ENCODE measurements around the gene LTF. TPM values are rescaled to one million over a fixed set of nuclear protein-coding genes. Genes with fewer than 3 reads are reported as not detected.
"Not testable (repeated sequence)": the region's sequence is repeated elsewhere in the genome, so short reads cannot be mapped to it uniquely, and the experiment has no call there.

Gene LTF
- total RNA-seq, 1 donor from 2014 or later, result under 0.01 TPM

- no peaks in the 10 kb centered on the region for H3K27me3 ChIP-seq (ENCODE audit: control insufficient read depth, insufficient read depth, low read length)
- FAIRE-seq (no peak), DNase-seq (ENCODE audit: low read depth) (no peak)
- no peak for TF ChIP-seq CTCF (IDR thresholded peaks at IDR 0.05; ENCODE audit: insufficient read depth, low read length, severe bottlenecking)
- H3K36me3 ChIP-seq (ENCODE audit: control insufficient read depth, insufficient read depth, low read length), result no peaks in the 10 kb centered on the region
- H3K4me3 ChIP-seq (ENCODE audit: low read depth, low read length), result no peak overlapping the region
Measured at GRCh38 chr3:46429250-46429649, 35.5 kb downstream of the LTF start.

- H3K4me3 ChIP-seq (ENCODE audit: low read depth, low read length), result no peak overlapping the region
- FAIRE-seq, result peak; percentile 66
- H3K36me3 ChIP-seq (ENCODE audit: control insufficient read depth, insufficient read depth, low read length), result no peaks in the 10 kb centered on the region
- no peak for TF ChIP-seq CTCF (IDR thresholded peaks at IDR 0.05; ENCODE audit: insufficient read depth, low read length, severe bottlenecking)
- no peaks in the 10 kb centered on the region for H3K27me3 ChIP-seq (ENCODE audit: control insufficient read depth, insufficient read depth, low read length)
- DNase-seq (ENCODE audit: low read depth), result no peak
Measured at GRCh38 chr3:46427916-46428833, 36.5 kb downstream of the LTF start.

DNA sequence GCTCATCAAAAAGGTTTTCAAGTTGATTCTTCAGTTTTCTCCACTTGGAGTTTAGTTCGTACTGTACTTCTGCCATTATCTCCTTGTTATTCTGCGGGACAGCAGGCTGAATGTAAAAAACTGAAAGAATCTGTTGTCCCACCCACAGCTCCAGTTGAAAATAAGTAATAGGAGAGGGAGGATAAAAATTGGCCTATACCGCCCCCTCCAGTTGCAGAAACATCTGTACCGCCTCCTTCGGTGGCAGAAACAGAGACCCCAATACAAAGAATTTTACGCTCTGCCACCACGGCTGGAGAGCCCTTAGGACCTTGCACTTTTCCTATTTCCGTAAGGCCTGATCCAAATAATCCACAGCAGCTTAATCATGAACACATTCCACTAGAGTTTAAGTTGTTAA is 37.3 kb downstream of the LTF start:
- DNase-seq (ENCODE audit: low read depth); FAIRE-seq; H3K4me3 ChIP-seq (ENCODE audit: low read depth, low read length); H3K27me3 ChIP-seq (ENCODE audit: control insufficient read depth, insufficient read depth, low read length); H3K36me3 ChIP-seq (ENCODE audit: control insufficient read depth, insufficient read depth, low read length): not testable (repeated sequence)

DNA sequence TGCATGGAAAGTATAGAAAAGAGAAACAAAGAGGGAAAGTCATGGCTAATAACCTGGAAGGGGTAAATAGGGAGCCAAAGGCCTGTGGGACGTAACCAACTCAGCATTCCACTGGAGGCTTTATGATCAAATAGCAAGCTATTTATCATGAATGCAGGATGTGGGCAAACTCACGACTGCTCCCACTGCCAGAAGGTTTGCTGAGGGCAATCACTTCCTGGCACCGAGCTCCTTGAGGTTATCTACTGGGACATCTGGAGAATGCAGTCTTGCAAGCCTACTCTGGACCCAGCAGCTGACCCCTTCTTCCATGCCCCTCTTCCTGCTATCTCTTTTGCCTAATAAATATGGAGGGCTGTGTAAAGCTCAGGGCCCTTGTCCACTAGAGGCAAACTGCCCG is 38.2 kb downstream of the LTF start:
- not testable (repeated sequence) for H3K4me3 ChIP-seq (ENCODE audit: low read depth, low read length); H3K27me3 ChIP-seq (ENCODE audit: control insufficient read depth, insufficient read depth, low read length); DNase-seq (ENCODE audit: low read depth); H3K36me3 ChIP-seq (ENCODE audit: control insufficient read depth, insufficient read depth, low read length); FAIRE-seq

DNA sequence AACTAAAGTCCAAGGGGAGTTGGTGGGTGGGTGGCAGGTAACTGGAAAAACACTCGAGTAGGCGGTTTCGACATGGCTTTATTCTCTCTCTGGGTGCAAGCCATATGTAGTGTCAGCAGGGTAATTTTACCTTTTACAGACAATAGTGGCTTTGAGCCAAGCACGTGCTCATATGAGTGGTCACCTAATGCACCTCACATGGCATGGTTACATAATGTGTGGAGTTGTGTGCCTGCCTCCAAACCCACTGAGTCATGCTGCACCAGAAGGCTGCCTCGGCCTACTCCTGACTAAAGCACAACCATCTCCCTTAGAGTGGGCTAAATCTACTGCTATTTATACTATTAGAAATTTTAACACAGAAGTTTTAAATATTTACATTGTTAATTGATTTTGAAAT is 41.1 kb downstream of the LTF start:
- Histone ChIP-seq H3K36me3 (ENCODE audit: control insufficient read depth, insufficient read depth, low read length) (no peaks in the 10 kb centered on the region), H3K4me3 (ENCODE audit: low read depth, low read length) (no peak overlapping the region), H3K27me3 (ENCODE audit: control insufficient read depth, insufficient read depth, low read length) (no peaks in the 10 kb centered on the region)
- FAIRE-seq (no peak), DNase-seq (ENCODE audit: low read depth) (peak; percentile 87)
- TF ChIP-seq CTCF (IDR thresholded peaks at IDR 0.05; ENCODE audit: insufficient read depth, low read length, severe bottlenecking), result no peak

- Histone ChIP-seq H3K4me3 (ENCODE audit: low read depth, low read length) (no peak overlapping the region), H3K36me3 (ENCODE audit: control insufficient read depth, insufficient read depth, low read length) (no peaks in the 10 kb centered on the region), H3K27me3 (ENCODE audit: control insufficient read depth, insufficient read depth, low read length) (no peaks in the 10 kb centered on the region)
- DNase-seq (ENCODE audit: low read depth) (peak; percentile 76), FAIRE-seq (peak; percentile 93)
- TF ChIP-seq CTCF (IDR thresholded peaks at IDR 0.05; ENCODE audit: insufficient read depth, low read length, severe bottlenecking), result no peak
Measured at GRCh38 chr3:46422617-46423016, 42.1 kb downstream of the LTF start.

DNA sequence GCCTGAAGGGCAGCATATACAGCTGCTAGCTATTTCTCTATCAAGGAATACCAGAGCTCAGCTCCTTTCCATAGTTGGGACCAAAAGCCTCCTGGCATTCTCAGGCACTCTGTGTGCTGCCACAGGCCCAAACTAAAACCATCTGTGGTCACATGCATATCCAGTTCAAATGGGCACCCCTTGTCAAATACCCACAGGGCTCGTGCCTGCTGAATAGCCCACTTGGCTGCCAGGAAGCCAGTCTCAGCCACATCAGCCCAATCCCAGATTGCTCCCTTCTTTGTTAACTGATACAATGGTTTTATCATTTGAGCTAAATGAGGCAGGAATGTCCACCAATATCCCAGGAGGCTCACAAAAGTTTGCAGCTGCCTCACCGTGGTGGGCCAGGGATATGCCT is 43.8 kb downstream of the LTF start:
- FAIRE-seq (no peak), DNase-seq (ENCODE audit: low read depth) (no peak)
- Histone ChIP-seq H3K36me3 (ENCODE audit: control insufficient read depth, insufficient read depth, low read length) (no peaks in the 10 kb centered on the region), H3K27me3 (ENCODE audit: control insufficient read depth, insufficient read depth, low read length) (no peaks in the 10 kb centered on the region), H3K4me3 (ENCODE audit: low read depth, low read length) (no peak overlapping the region)
- no peak for TF ChIP-seq CTCF (IDR thresholded peaks at IDR 0.05; ENCODE audit: insufficient read depth, low read length, severe bottlenecking)

Measured in bronchial epithelial cell (primary cell).